ENCODE results near the gene BCKDK. TPM values are rescaled to one million over a fixed set of nuclear protein-coding genes. Genes with fewer than 3 reads are reported as not detected.
"Not testable (repeated sequence)": the region's sequence is repeated elsewhere in the genome, so short reads cannot be mapped to it uniquely, and the experiment has no call there.

BCKDK gene
- total RNA-seq, 4 donors from 2014 or later = 34.5 to 52.5 (median 43.4) TPM

- DNase-seq (ENCODE audit: low spot score) (no peak), ATAC-seq (ENCODE audit: low FRiP score) (no peak)
- no peak for TF ChIP-seq CTCF (IDR thresholded peaks at IDR 0.05)
Measured at GRCh38 chr16:31145398-31145990, 37.3 kb downstream of the BCKDK start.

- no peak for TF ChIP-seq CTCF (IDR thresholded peaks at IDR 0.05)
- ATAC-seq (ENCODE audit: low FRiP score) (no peak), DNase-seq (ENCODE audit: low spot score) (no peak)
Measured at GRCh38 chr16:31147574-31147973, 39.4 kb downstream of the BCKDK start.

- ATAC-seq (ENCODE audit: low FRiP score) = peak; percentile 61
- DNase-seq (ENCODE audit: low spot score) = no peak
Measured at GRCh38 chr16:31148281-31148728, 40.1 kb downstream of the BCKDK start.

GRCh38 chr16:31148896-31149295 is 40.7 kb downstream of the BCKDK start:
- ATAC-seq (ENCODE audit: low FRiP score) = no peak
- DNase-seq (ENCODE audit: low spot score) = no peak
- TF ChIP-seq CTCF (IDR thresholded peaks at IDR 0.05) = no peak

More at GRCh38 chr16:31148281-31148728, 40.1 kb downstream of the BCKDK start:
- TF ChIP-seq CTCF (IDR thresholded peaks at IDR 0.05) = no peak

GRCh38 chr16:31149332-31149731 is 41.1 kb downstream of the BCKDK start:
- no peak for DNase-seq (ENCODE audit: low spot score)
- ATAC-seq (ENCODE audit: low FRiP score) = no peak
- TF ChIP-seq CTCF (IDR thresholded peaks at IDR 0.05) = no peak

- DNase-seq (ENCODE audit: low spot score) (no peak), ATAC-seq (ENCODE audit: low FRiP score) (no peak)
- no peak for TF ChIP-seq CTCF (IDR thresholded peaks at IDR 0.05)
Measured at GRCh38 chr16:31149894-31150890, 42.0 kb downstream of the BCKDK start, which contains the start of gene PRSS36. Gene PRSS36 (minus strand): TSS chr16:31150066. CDS start chr16:31150035, 31 bp downstream.

- not testable (repeated sequence) for ATAC-seq (ENCODE audit: low FRiP score); DNase-seq (ENCODE audit: low spot score)
Measured at GRCh38 chr16:31150976-31151375, 42.8 kb downstream of the BCKDK start.
